Stimulated activated naive B cell treated with anti-CD40 and anti-IgM and Interleukin-4, amounts not matched to agents 10 μg/mL and 1 μg/mL and 100 μg/mL, for 72 hours (primary cell): ENCODE data around the gene SND1.
A peak's percentile ranks its signal among the peaks of the same experiment; 100 is the strongest.

Source experiments
- ATAC-seq, 2 donors: fragments of 150-1000 bp; cut with Tn5 transposase; replicated peaks; 2 replicates each; pipeline ENCODE4 v1.10.0; 2021; ENCODE audit warnings: moderate library complexity in 1 of 2
- DNase-seq: peaks from one replicate; pipeline ENCODE4 v3.0.0; 2021
- H3K27ac Mint-ChIP-seq: one replicate; pipeline ENCODE4 v1.8.0; 2022; ENCODE audit warnings: mild to moderate bottlenecking, mixed read lengths
- H3K27me3 Mint-ChIP-seq, 2 donors: one replicate each; pipeline ENCODE4 v1.8.0; 2022; ENCODE audit warnings: mixed read lengths in 2 of 2
- H3K36me3 Mint-ChIP-seq, 2 donors: one replicate each; pipeline ENCODE4 v1.8.0; 2022; ENCODE audit warnings: mixed read lengths in 2 of 2, mild to moderate bottlenecking in 1 of 2
- H3K4me1 Mint-ChIP-seq, 2 donors: one replicate each; pipeline ENCODE4 v1.8.0; 2022; ENCODE audit warnings: mixed read lengths in 2 of 2, mild to moderate bottlenecking in 1 of 2
- H3K4me3 Mint-ChIP-seq, 2 donors: one replicate each; pipeline ENCODE4 v1.8.0; 2022; ENCODE audit warnings: mild to moderate bottlenecking in 2 of 2, mixed read lengths in 2 of 2, moderate library complexity in 1 of 2
- H3K9me3 Mint-ChIP-seq, 2 donors: one replicate each; pipeline ENCODE4 v1.8.0; 2022; ENCODE audit warnings: mixed read lengths in 2 of 2, mild to moderate bottlenecking in 1 of 2

The SND1 gene

GRCh38 chr7:127651556-127652332, at the start of gene SND1:
SND1 (plus strand) TSS chr7:127652194; CDS start chr7:127652374, 180 bp downstream.
- ATAC-seq (peak; percentile 93 to 94), DNase-seq (peak; percentile 99)
- H3K4me3 Mint-ChIP-seq, result peak within 1 kb of the TSS; percentile 95 to 99
- peaks cover 23 to 26% of the 10 kb centered on the region in 2 donors for H3K4me1 Mint-ChIP-seq
- H3K36me3 Mint-ChIP-seq, result peaks cover 18 to 34% of the 10 kb centered on the region in 2 donors
- peaks cover 0 to 3% of the 10 kb centered on the region in 2 donors for H3K27me3 Mint-ChIP-seq
- no peaks in the 10 kb centered on the region for H3K9me3 Mint-ChIP-seq
- H3K27ac Mint-ChIP-seq, result peak within 1 kb of the TSS; percentile 99

DNA sequence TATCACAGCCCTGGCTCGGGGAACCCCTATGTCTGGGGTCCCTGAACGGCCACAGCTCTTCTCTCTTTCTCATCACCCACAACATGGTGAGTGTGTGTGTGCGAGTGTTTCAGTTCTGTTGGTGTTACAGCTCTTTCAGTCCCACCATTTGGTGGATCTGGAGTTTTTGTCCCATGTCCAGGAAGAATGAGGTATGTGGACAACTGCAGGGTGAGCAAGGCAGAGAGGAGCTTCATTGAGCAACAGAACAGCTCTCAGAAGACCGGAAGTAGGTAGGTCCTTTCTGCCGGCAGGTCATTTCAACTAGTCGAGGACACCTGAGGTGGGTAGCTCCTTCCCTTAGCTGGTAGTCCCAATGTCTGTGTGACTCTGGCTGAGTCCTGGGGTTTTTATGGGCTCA, 43.5 kb upstream of the SND1 start:
- Mint-ChIP-seq H3K4me3 (no peak overlapping the region), H3K27me3 (peaks cover 18 to 19% of the 10 kb centered on the region in 2 donors), H3K4me1 (no peaks in the 10 kb centered on the region), H3K9me3 (peaks cover 7 to 10% of the 10 kb centered on the region in 2 donors), H3K27ac (no peak overlapping the region), H3K36me3 (no peaks in the 10 kb centered on the region)
- DNase-seq (no peak), ATAC-seq (no peak)

DNA sequence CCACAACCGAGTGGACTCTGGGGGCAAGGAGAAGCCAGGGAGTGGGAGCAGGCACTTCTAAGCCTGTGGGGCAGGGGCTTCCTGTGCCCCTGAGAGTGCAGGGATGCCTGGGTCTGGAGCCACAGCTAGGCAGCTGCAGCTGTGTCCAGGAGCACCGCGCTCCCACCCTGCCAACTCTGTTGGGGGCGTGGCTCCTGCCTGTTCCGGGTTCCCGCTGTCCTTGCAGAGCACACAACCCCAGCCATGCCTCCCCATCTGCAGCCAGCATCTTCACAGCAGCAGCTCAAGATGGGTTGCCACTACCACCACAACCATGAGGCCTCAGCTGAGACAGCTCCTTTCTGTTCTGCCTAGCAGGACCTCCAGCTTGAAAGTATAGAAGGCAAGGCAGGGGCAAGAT, 42.7 kb upstream of the SND1 start:
- no peaks in the 10 kb centered on the region for H3K4me1 Mint-ChIP-seq
- peaks cover 21 to 24% of the 10 kb centered on the region in 2 donors for H3K27me3 Mint-ChIP-seq
- ATAC-seq (no peak), DNase-seq (no peak)
- no peaks in the 10 kb centered on the region for H3K36me3 Mint-ChIP-seq
- H3K27ac Mint-ChIP-seq, result no peak overlapping the region
- H3K9me3 Mint-ChIP-seq, result peaks cover 7 to 10% of the 10 kb centered on the region in 2 donors
- no peak overlapping the region for H3K4me3 Mint-ChIP-seq

- H3K27me3 Mint-ChIP-seq, result peaks cover 21 to 25% of the 10 kb centered on the region in 2 donors
- no peaks in the 10 kb centered on the region for H3K4me1 Mint-ChIP-seq
- DNase-seq, result no peak
- peaks cover 7 to 10% of the 10 kb centered on the region in 2 donors for H3K9me3 Mint-ChIP-seq
- H3K27ac Mint-ChIP-seq, result no peak overlapping the region
- no peak overlapping the region for H3K4me3 Mint-ChIP-seq
- no peaks in the 10 kb centered on the region for H3K36me3 Mint-ChIP-seq
- no peak for ATAC-seq
Observed at GRCh38 chr7:127612263-127612662, 39.7 kb upstream of the SND1 start.

DNA sequence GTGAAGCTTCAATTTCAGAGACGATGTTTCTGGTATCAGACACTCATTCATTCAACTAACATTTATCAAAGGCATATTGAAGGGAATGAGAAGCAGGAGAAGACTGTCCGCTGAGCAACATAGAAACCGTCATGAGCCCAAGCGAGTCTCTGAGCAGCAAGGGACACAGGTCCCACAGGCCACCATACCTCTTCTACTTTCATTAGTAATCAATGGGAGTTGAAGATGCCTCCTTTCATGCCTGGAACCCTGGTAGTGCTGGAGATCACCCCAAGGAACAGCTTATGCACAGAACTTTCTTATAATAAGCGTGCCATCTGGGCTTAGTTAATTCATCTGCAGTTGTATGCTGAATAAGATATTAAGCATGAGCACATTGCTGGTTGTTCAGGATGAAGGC, 35.3 kb upstream of the SND1 start:
- Mint-ChIP-seq H3K4me1 (peaks cover 9 to 13% of the 10 kb centered on the region in 2 donors), H3K9me3 (peaks cover 3 to 9% of the 10 kb centered on the region in 2 donors), H3K27ac (no peak overlapping the region), H3K27me3 (peaks cover 61 to 68% of the 10 kb centered on the region in 2 donors), H3K36me3 (no peaks in the 10 kb centered on the region), H3K4me3 (no peak overlapping the region)
- no peak for ATAC-seq
- DNase-seq, result no peak

DNA sequence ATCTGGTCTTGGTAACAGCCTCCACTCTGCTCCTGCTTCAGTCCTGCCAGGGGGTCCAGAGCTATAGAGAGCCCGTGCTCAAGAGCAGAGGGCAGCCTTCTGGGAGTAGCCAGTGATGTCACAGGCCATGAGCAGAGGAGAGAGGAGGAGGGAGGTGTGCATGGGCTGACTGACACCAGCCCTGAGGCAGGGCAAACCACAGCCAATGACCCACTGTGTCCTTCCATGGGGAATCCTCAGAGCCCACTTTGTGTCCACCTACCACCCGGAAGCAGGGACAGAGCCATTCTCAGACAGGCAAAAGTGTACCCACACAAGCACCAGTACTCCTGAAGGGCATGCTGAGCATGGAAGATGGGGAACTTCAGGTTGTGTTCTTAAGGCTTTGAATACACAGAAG, 34.0 kb upstream of the SND1 start, which contains the start of gene PAX4:
TSS of gene PAX4 (minus strand) at position 101 of the 400 bp plus-strand sequence. CDS start 2,214 bp downstream, outside the sequence.
- DNase-seq (no peak), ATAC-seq (no peak)
- Mint-ChIP-seq H3K27me3 (peaks cover 59 to 67% of the 10 kb centered on the region in 2 donors), H3K9me3 (no peaks in the 10 kb centered on the region), H3K4me3 (no peak within 1 kb of the TSS), H3K27ac (no peak within 1 kb of the TSS), H3K4me1 (peaks cover 9 to 13% of the 10 kb centered on the region in 2 donors), H3K36me3 (no peaks in the 10 kb centered on the region)

- Mint-ChIP-seq H3K4me3 (no peak overlapping the region), H3K27ac (no peak overlapping the region), H3K27me3 (peaks cover 52 to 63% of the 10 kb centered on the region in 2 donors), H3K4me1 (peaks cover 9 to 13% of the 10 kb centered on the region in 2 donors), H3K9me3 (no peaks in the 10 kb centered on the region), H3K36me3 (no peaks in the 10 kb centered on the region)
- ATAC-seq (no peak), DNase-seq (no peak)
Observed at GRCh38 chr7:127618775-127619174, 33.2 kb upstream of the SND1 start.

GRCh38 chr7:127619681-127620405, 32.2 kb upstream of the SND1 start:
- Mint-ChIP-seq H3K27ac (no peak overlapping the region), H3K4me3 (no peak overlapping the region), H3K27me3 (peaks cover 52 to 72% of the 10 kb centered on the region in 2 donors), H3K9me3 (no peaks in the 10 kb centered on the region), H3K36me3 (no peaks in the 10 kb centered on the region), H3K4me1 (peaks cover 9 to 13% of the 10 kb centered on the region in 2 donors)
- peak; percentile 29 to 39 for ATAC-seq
- peak; percentile 12 for DNase-seq

GRCh38 chr7:127620406-127621233, 31.4 kb upstream of the SND1 start:
- no peaks in the 10 kb centered on the region for H3K36me3 Mint-ChIP-seq
- DNase-seq (no peak), ATAC-seq (peak; percentile 48 to 58)
- no peak overlapping the region for H3K27ac Mint-ChIP-seq
- no peaks in the 10 kb centered on the region for H3K9me3 Mint-ChIP-seq
- H3K27me3 Mint-ChIP-seq, result peaks cover 52 to 76% of the 10 kb centered on the region in 2 donors
- H3K4me1 Mint-ChIP-seq, result peaks cover 9 to 13% of the 10 kb centered on the region in 2 donors
- peak overlapping the region; percentile 60 to 74 for H3K4me3 Mint-ChIP-seq

DNA sequence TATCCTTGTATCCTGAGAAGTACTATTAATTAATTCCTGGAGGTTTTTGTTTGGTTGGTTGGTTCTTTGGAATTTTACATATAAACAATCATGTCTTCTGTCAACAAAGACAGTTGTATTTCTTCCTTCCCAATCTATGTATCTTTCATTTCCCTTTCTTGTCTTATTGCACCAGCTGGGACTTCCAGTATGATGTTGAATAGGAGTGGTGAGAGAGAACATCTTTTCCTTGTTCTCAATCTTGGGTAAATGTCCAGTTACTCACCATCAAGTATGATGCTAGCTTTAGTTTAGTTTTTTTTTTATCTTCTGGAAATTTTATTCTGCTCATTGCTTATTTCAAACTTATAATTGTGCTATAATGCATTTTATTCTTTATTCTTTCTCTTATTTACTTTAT, 26.7 kb upstream of the SND1 start:
- Mint-ChIP-seq H3K4me1 (peaks cover 10 to 14% of the 10 kb centered on the region in 2 donors), H3K4me3 (no peak overlapping the region), H3K36me3 (no peaks in the 10 kb centered on the region), H3K27ac (no peak overlapping the region), H3K9me3 (no peaks in the 10 kb centered on the region), H3K27me3 (peaks cover 40 to 64% of the 10 kb centered on the region in 2 donors)
- ATAC-seq (no peak), DNase-seq (no peak)

- no peaks in the 10 kb centered on the region for H3K9me3 Mint-ChIP-seq
- no peak overlapping the region for H3K4me3 Mint-ChIP-seq
- H3K36me3 Mint-ChIP-seq, result no peaks in the 10 kb centered on the region
- peaks cover 40 to 62% of the 10 kb centered on the region in 2 donors for H3K27me3 Mint-ChIP-seq
- peaks cover 3 to 5% of the 10 kb centered on the region in 2 donors for H3K4me1 Mint-ChIP-seq
- H3K27ac Mint-ChIP-seq, result no peak overlapping the region
- ATAC-seq (no peak), DNase-seq (no peak)
Observed at GRCh38 chr7:127628445-127628844, 23.5 kb upstream of the SND1 start.

- no peak overlapping the region for H3K4me3 Mint-ChIP-seq
- peaks cover 46 to 64% of the 10 kb centered on the region in 2 donors for H3K27me3 Mint-ChIP-seq
- DNase-seq (no peak), ATAC-seq (peak; percentile 58 to 81)
- H3K27ac Mint-ChIP-seq, result no peak overlapping the region
- H3K36me3 Mint-ChIP-seq, result no peaks in the 10 kb centered on the region
- H3K4me1 Mint-ChIP-seq, result peaks cover 3 to 5% of the 10 kb centered on the region in 2 donors
- no peaks in the 10 kb centered on the region for H3K9me3 Mint-ChIP-seq
Observed at GRCh38 chr7:127629268-127629854, 22.6 kb upstream of the SND1 start.

DNA sequence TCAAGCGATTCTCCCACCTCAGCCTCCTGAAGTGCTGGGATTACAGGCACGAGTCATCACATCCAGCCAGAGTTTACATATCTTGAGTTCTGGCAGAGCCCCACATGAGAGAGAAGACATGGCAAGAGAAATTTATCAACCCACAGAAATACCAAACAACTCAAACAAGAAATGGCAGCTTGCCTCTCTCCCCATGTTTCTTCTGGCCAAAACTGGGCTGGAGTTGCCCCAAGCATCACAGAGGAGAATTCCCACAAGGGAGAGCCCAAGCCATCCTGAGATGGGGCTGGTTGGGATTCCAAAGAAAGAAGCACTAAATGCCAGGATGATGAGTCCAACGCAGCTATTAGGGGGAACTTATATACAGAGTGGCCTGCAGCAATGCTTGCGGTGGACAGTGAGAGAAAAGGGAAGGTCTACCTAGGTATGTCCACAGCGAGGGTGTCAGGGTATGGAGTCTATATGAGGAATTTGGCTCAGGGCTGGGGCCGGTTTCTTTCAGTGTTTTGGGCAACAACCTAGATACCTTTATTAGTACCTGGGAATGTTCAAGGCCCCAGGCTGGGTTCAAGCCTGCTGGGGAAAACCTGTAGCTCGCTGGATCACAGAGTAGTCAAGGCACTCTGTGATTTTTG, 19.6 kb upstream of the SND1 start:
- no peak for DNase-seq

More for the DNA sequence above, 19.6 kb upstream of the SND1 start:
- Mint-ChIP-seq H3K9me3 (no peaks in the 10 kb centered on the region), H3K4me1 (peaks cover 4 to 5% of the 10 kb centered on the region in 2 donors), H3K27me3 (peaks cover 55 to 61% of the 10 kb centered on the region in 2 donors), H3K4me3 (no peak overlapping the region), H3K27ac (no peak overlapping the region), H3K36me3 (no peaks in the 10 kb centered on the region)
- no peak for ATAC-seq
